Neural crest cell (in vitro differentiated cells): ENCODE data around the gene CHERP. TPM values are rescaled to one million over a fixed set of nuclear protein-coding genes. Genes with fewer than 3 reads are reported as not detected.
"Not testable (repeated sequence)": the region's sequence is repeated elsewhere in the genome, so short reads cannot be mapped to it uniquely, and the experiment has no call there.

ENCODE experiments used
- DNase-seq: peaks from one replicate; pipeline ENCODE4 v3.0.0; 2021; ENCODE audit warnings: low read depth, mixed read lengths, low spot score
- H3K27ac Mint-ChIP-seq: one replicate; pipeline ENCODE4 v1.8.0; 2021; ENCODE audit warnings: mild to moderate bottlenecking, mixed read lengths; ENCODE audit not compliant: unreplicated experiment
- H3K27me3 Mint-ChIP-seq: 2 replicates; pipeline ENCODE4 v1.8.0; 2021; ENCODE audit warnings: low read depth, mild to moderate bottlenecking, mixed read lengths
- H3K36me3 Mint-ChIP-seq: 2 replicates; pipeline ENCODE4 v1.8.0; 2021; ENCODE audit warnings: low read depth, mild to moderate bottlenecking, mixed read lengths
- H3K4me1 Mint-ChIP-seq: 2 replicates; pipeline ENCODE4 v1.8.0; 2021; ENCODE audit warnings: mixed read lengths
- H3K4me3 Mint-ChIP-seq: one replicate; pipeline ENCODE4 v1.8.0; 2021; ENCODE audit warnings: mild to moderate bottlenecking, mixed read lengths
- H3K9me3 Mint-ChIP-seq: 2 replicates; pipeline ENCODE4 v1.8.0; 2021; ENCODE audit warnings: mixed read lengths
- total RNA-seq: library from RNA; stranded (reverse); gene quantifications from 2 replicates; pipeline ENCODE4 v1.2.1, GENCODE V29; 2021
- TF ChIP-seq, protein P1 (sequence below): fragments of 200-600 bp; sonication (generic); conservative IDR thresholded peaks from 2 replicates; pipeline ENCODE4 v1.5.0; 2021; ENCODE audit warnings: antibody characterized with exemption, mild to moderate bottlenecking

Gene CHERP
- total RNA-seq, 1 donor from 2014 or later: 95.7 TPM

DNA sequence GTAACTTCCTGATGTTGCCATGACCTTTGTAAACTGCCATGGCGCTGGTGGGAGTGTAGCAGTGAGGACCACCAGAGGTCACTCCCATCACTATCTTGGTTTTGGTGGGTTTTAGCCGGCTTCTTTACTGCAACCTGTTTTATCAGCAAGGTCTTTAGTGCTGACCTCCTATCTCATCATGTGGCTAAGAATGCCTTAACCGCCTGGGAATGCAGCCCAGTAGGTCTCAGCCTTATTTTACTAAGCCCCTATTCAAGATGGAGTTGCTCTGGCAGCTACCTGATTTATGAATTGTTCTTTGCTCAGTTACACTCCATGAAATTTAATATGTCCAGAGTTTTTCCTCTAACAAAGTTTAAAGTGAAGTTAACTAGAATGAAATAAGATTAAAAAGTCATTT is 65.8 kb downstream of the CHERP start:
- no peaks in the 10 kb centered on the region for H3K4me1 Mint-ChIP-seq
- peak overlapping the region; percentile 29 for H3K4me3 Mint-ChIP-seq
- no peaks in the 10 kb centered on the region for H3K9me3 Mint-ChIP-seq
- TF ChIP-seq, protein P1, sequence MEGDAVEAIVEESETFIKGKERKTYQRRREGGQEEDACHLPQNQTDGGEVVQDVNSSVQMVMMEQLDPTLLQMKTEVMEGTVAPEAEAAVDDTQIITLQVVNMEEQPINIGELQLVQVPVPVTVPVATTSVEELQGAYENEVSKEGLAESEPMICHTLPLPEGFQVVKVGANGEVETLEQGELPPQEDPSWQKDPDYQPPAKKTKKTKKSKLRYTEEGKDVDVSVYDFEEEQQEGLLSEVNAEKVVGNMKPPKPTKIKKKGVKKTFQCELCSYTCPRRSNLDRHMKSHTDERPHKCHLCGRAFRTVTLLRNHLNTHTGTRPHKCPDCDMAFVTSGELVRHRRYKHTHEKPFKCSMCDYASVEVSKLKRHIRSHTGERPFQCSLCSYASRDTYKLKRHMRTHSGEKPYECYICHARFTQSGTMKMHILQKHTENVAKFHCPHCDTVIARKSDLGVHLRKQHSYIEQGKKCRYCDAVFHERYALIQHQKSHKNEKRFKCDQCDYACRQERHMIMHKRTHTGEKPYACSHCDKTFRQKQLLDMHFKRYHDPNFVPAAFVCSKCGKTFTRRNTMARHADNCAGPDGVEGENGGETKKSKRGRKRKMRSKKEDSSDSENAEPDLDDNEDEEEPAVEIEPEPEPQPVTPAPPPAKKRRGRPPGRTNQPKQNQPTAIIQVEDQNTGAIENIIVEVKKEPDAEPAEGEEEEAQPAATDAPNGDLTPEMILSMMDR: no peak
- no peaks in the 10 kb centered on the region for H3K36me3 Mint-ChIP-seq
- no peak overlapping the region for H3K27ac Mint-ChIP-seq
- no peak for DNase-seq
- no peaks in the 10 kb centered on the region for H3K27me3 Mint-ChIP-seq

DNA sequence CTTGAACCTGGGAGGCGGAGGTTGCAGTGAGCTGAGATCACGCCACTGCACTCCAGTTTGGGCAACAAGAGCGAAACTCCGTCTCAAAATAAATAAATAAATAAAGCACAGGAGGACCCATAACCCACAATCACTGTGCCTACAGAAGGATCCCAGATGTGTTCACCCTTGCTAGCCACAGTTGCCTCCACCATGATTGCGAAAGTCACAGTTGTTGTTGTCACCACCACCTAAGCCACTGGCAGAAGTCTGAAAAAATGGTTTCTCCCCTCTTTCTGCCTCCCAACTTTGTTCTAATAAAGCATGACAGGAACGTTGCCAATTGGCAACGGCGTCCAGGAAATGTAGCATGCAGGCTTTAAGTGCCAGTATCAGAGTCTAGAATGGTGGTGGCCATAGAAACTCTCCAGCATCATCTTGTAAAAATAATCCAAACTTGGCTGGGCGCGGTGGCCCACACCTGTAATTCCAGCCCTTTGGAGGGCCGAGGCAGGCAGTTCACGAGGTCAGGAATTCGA is 68.3 kb downstream of the CHERP start:
- no peak overlapping the region for H3K27ac Mint-ChIP-seq
- H3K4me3 Mint-ChIP-seq: peak overlapping the region; percentile 86

DNA sequence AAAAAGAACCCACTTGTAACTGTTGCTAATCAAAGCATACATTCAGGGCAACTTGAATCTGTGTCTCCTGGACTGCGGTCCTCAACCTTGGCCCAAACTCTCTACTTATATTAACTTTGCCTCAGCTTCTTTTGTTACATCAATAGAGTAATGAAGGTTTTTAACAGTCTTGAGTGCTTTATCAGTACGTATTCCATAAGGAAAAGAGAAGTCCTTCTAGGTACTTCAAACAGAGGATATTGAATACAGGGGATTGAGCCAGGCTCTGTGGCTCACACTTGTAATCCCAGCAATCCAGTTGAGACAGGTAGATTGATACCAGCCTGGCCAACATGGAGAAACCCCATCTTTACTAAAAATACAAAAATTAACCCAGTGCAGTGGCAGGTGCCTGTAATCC is 69.2 kb downstream of the CHERP start:
- peaks cover 28% of the 10 kb centered on the region for H3K4me1 Mint-ChIP-seq
- H3K9me3 Mint-ChIP-seq: no peaks in the 10 kb centered on the region
- H3K4me3 Mint-ChIP-seq: peak overlapping the region; percentile 86
- H3K27ac Mint-ChIP-seq: no peak overlapping the region
- DNase-seq: no peak
- no peaks in the 10 kb centered on the region for H3K36me3 Mint-ChIP-seq
- no peaks in the 10 kb centered on the region for H3K27me3 Mint-ChIP-seq
- TF ChIP-seq, protein P1: no peak

More for the DNA sequence above, 68.3 kb downstream of the CHERP start:
- no peak for DNase-seq
- no peaks in the 10 kb centered on the region for H3K36me3 Mint-ChIP-seq
- no peaks in the 10 kb centered on the region for H3K9me3 Mint-ChIP-seq
- TF ChIP-seq, protein P1: no peak
- H3K4me1 Mint-ChIP-seq: peaks cover 20% of the 10 kb centered on the region
- H3K27me3 Mint-ChIP-seq: no peaks in the 10 kb centered on the region

DNA sequence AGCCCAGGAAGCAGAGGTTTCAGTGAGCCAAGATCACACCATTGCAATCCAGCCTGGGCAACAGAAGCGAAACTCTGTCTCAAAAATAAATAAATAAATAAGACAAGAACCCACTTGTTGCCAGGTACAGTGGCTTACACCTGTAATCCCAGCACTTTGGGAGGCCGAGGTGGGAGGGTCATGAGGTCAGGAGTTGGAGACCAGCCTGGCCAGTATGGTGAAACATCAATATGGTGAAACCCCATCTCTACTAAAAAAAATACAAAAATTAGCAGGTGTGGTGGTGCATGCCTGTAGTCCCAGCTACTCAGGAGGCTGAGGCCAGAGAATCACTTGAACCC is 69.7 kb downstream of the CHERP start:
- H3K36me3 Mint-ChIP-seq, H3K9me3 Mint-ChIP-seq, DNase-seq, H3K27me3 Mint-ChIP-seq, H3K27ac Mint-ChIP-seq: not testable (repeated sequence)
- H3K4me1 Mint-ChIP-seq: peaks cover 32% of the 10 kb centered on the region
- H3K4me3 Mint-ChIP-seq: peak overlapping the region; percentile 86

DNA sequence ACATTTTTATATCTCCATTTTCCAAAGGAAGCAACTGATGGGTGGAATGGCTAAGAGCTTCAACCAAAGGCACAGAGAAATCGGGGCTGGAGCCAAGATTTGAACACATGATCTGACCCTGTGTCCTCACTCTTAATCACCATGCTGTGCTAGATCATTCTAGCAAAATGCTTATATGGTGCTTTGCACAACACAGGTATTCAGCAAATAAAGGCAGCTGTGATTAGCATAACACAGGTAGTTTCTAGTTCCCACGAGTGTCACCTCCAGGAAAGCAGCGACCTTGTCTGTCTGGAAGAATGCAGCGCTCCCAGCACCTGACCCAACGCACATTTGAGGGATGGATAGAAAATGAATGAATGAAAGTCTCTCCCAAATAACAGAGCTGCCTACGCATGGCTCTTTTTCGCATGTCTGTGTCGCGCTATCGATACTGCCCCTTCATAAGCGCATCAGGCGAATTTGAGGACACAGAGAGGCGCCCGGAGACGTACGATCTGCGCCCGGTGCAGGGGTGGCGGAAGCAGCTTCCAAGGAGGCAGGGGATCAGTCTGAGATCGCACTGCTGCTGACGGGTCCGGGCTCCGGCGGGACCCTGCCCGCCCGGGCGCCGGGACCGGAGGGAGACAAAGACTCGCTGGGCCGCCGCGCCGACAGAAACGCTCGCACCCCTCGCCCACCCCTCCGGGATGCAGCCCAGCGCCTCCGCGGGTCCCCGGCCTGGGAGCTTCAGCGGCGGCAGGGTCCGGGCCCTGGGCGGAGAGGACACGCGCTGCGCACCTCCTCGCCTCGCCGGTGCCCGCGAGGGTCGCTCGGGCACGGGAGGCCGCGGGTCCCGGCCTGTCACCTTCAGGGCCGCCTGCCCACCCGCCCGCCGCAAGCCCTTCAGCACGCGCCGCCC is 71.1 kb downstream of the CHERP start:
- Mint-ChIP-seq H3K4me1 (peaks cover 39% of the 10 kb centered on the region), H3K36me3 (peaks cover 1% of the 10 kb centered on the region), H3K4me3 (peak overlapping the region; percentile 96), H3K27ac (peak overlapping the region; percentile 86), H3K27me3 (no peaks in the 10 kb centered on the region), H3K9me3 (no peaks in the 10 kb centered on the region)
- TF ChIP-seq, protein P1: no peak
- DNase-seq: peak; percentile 16

DNA sequence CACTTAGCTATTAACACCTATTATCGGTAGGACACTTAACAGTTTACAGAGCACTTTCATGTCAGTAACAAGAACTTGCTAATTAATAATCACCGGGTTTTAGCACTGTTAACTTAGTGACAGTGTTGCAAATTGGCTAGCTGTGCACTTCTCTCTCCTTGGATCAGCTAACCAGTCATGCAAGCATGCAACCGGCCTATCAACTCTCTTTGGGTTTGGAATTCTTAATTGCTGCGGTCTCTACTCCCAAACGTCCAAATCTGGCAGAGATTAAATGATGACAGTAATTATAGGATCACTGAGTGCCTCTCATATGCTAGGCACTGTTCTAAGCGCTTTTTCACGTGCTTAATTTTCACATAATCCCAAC is 71.7 kb downstream of the CHERP start:
- Mint-ChIP-seq H3K27ac (no peak overlapping the region), H3K36me3 (peaks cover 2% of the 10 kb centered on the region), H3K9me3 (no peaks in the 10 kb centered on the region), H3K4me3 (peak overlapping the region; percentile 96), H3K4me1 (peaks cover 41% of the 10 kb centered on the region), H3K27me3 (no peaks in the 10 kb centered on the region)
- TF ChIP-seq, protein P1: no peak
- no peak for DNase-seq
